GM23338 (cell line): Measurements from ENCODE around the gene CEP55. TPM values are rescaled to one million over a fixed set of nuclear protein-coding genes. Genes with fewer than 3 reads are reported as not detected.

Source experiments
- ATAC-seq: fragments of 200-7000 bp; cut with Tn5 transposase; 3 replicates; pipeline ENCODE4 v1.9.1; 2020
- DNase-seq: peaks from one replicate; pipeline ENCODE4 v3.0.0-alpha.2; 2015; ENCODE audit warnings: low spot score
- H2AFZ ChIP-seq: fragments of 200-600 bp; sonication (generic); 2 replicates; pipeline ENCODE4 v1.8.0; 2016; ENCODE audit warnings: antibody characterized with exemption, mild to moderate bottlenecking, moderate library complexity
- H3F3A ChIP-seq: fragments of 200-600 bp; sonication (generic); replicated peaks from 2 replicates; pipeline ENCODE4 v1.8.0; 2017; ENCODE audit warnings: antibody characterized with exemption, mixed run types, low read depth
- H3K27ac ChIP-seq: fragments of 200-600 bp; sonication (generic); 2 replicates; pipeline ENCODE4 v1.6.1; 2016; ENCODE audit warnings: low read depth
- H3K27me3 ChIP-seq: fragments of 200-600 bp; sonication (generic); 2 replicates; pipeline ENCODE4 v1.8.0; 2016; ENCODE audit warnings: mild to moderate bottlenecking, mixed run types, moderate library complexity; ENCODE audit not compliant: insufficient read depth
- H3K36me3 ChIP-seq: fragments of 200-600 bp; sonication (generic); 2 replicates; pipeline ENCODE4 v1.8.0; 2016; ENCODE audit warnings: mild to moderate bottlenecking; ENCODE audit not compliant: insufficient read depth
- H3K4me1 ChIP-seq: fragments of 200-600 bp; sonication (generic); 2 replicates; pipeline ENCODE4 v1.8.0; 2016; ENCODE audit warnings: mild to moderate bottlenecking, moderate library complexity; ENCODE audit not compliant: insufficient read depth
- H3K4me2 ChIP-seq: fragments of 200-600 bp; sonication (generic); 2 replicates; pipeline ENCODE4 v1.7.1; 2017; ENCODE audit warnings: mixed run types
- H3K4me3 ChIP-seq: fragments of 200-600 bp; sonication (generic); 2 replicates; pipeline ENCODE4 v1.6.1; 2016; ENCODE audit warnings: mixed run types
- H3K79me2 ChIP-seq: fragments of 200-600 bp; sonication (generic); replicated peaks from 2 replicates; pipeline ENCODE4 v1.8.0; 2017; ENCODE audit warnings: mild to moderate bottlenecking; ENCODE audit not compliant: insufficient read depth
- H3K9me2 ChIP-seq: fragments of 200-600 bp; sonication (generic); 2 replicates; pipeline ENCODE4 v1.8.0; 2017; ENCODE audit not compliant: insufficient read depth
- H4K20me1 ChIP-seq: fragments of 200-600 bp; sonication (generic); replicated peaks from 2 replicates; pipeline ENCODE4 v1.8.0; 2017; ENCODE audit warnings: mild to moderate bottlenecking; ENCODE audit not compliant: insufficient read depth
- H3K27ac Mint-ChIP-seq: 2 replicates; pipeline ENCODE4 v1.8.0; 2020; ENCODE audit warnings: inconsistent platforms, mild to moderate bottlenecking, moderate library complexity, mixed read lengths
- H3K27me3 Mint-ChIP-seq: 3 replicates; pipeline ENCODE4 v1.8.0; 2022; ENCODE audit warnings: low read depth, mild to moderate bottlenecking, moderate library complexity, mixed read lengths, inconsistent platforms; ENCODE audit not compliant: insufficient read depth, poor library complexity
- H3K36me3 Mint-ChIP-seq: 3 replicates; pipeline ENCODE4 v1.8.0; 2021; ENCODE audit warnings: low read depth, mild to moderate bottlenecking, inconsistent platforms, moderate library complexity, mixed read lengths
- H3K4me1 Mint-ChIP-seq: 3 replicates; pipeline ENCODE4 v1.8.0; 2020; ENCODE audit warnings: mild to moderate bottlenecking, inconsistent platforms, mixed read lengths
- H3K4me3 Mint-ChIP-seq: 3 replicates; pipeline ENCODE4 v1.8.0; 2021; ENCODE audit warnings: moderate library complexity, mild to moderate bottlenecking, inconsistent platforms, mixed read lengths
- H3K9me3 Mint-ChIP-seq: 3 replicates; pipeline ENCODE4 v1.8.0; 2020; ENCODE audit warnings: moderate library complexity, mild to moderate bottlenecking, inconsistent platforms, mixed read lengths
- CREB1 ChIP-seq: fragments of 250-450 bp; sonication (Bioruptor Pico); IDR thresholded peaks from 2 replicates; pipeline ENCODE4 v1.5.0; 2020; ENCODE audit warnings: low read depth, mild to moderate bottlenecking, moderate library complexity
- EZH2 ChIP-seq: fragments of 200-600 bp; sonication (generic); IDR thresholded peaks from one replicate; pipeline ENCODE4 v1.8.0; 2017; ENCODE audit warnings: antibody characterized with exemption, mild to moderate bottlenecking, low read depth; ENCODE audit not compliant: unreplicated experiment
- EZH2phosphoT487 ChIP-seq: fragments of 200-600 bp; sonication (generic); IDR thresholded peaks from one replicate; pipeline ENCODE4 v1.8.1; 2018; ENCODE audit warnings: antibody characterized with exemption; ENCODE audit not compliant: unreplicated experiment
- JUNB ChIP-seq: IDR thresholded peaks from one replicate; pipeline ENCODE4 v1.6.1; 2016; ENCODE audit warnings: antibody characterized with exemption; ENCODE audit not compliant: unreplicated experiment
- NANOG ChIP-seq: IDR thresholded peaks from 2 replicates; pipeline ENCODE4 v1.6.1; 2016; ENCODE audit warnings: antibody characterized with exemption, borderline replicate concordance
- POLR2AphosphoS5 ChIP-seq: IDR thresholded peaks from 2 replicates; pipeline ENCODE4 v1.6.1; 2016; ENCODE audit warnings: antibody characterized with exemption, low read depth
- STAT1 ChIP-seq: IDR thresholded peaks from one replicate; pipeline ENCODE4 v1.6.1; 2016; ENCODE audit warnings: antibody characterized with exemption; ENCODE audit not compliant: unreplicated experiment
- ZNF114 ChIP-seq: fragments of 250-450 bp; sonication (Bioruptor Pico); IDR thresholded peaks from 2 replicates; pipeline ENCODE4 v1.5.0; 2020; ENCODE audit warnings: mild to moderate bottlenecking, moderate library complexity
- ZNF331 ChIP-seq: fragments of 250-450 bp; sonication (Bioruptor Pico); IDR thresholded peaks from 2 replicates; pipeline ENCODE4 v1.5.0; 2020; ENCODE audit warnings: low read depth, mild to moderate bottlenecking, moderate library complexity
- polyA plus RNA-seq: library from polyadenylated mRNA; unstranded; fragments of >200 nt; fragmentation: Nextera tagmentation; extraction: Ambion mirVana; gene quantifications from 2 replicates; pipeline ENCODE4 v1.2.1, GENCODE V29; 2016
- total RNA-seq: library from RNA; depleted of rRNA; stranded (reverse); fragments of >200 nt; shearing (Covaris generic); gene quantifications from 2 replicates; pipeline ENCODE4 v1.2.3, GENCODE V29; 2014
- TF ChIP-seq, protein P1 (sequence below): IDR thresholded peaks from one replicate; pipeline ENCODE4 v1.6.1; 2018; ENCODE audit warnings: antibody characterized with exemption; ENCODE audit not compliant: unreplicated experiment
- TF ChIP-seq, protein P2 (sequence below): IDR thresholded peaks from 2 replicates; pipeline ENCODE4 v1.6.1; 2016; ENCODE audit warnings: antibody characterized with exemption

The CEP55 gene
- total and polyA plus RNA-seq, 2 experiments from 2014 or later, result 12.4 to 22.4 TPM

DNA sequence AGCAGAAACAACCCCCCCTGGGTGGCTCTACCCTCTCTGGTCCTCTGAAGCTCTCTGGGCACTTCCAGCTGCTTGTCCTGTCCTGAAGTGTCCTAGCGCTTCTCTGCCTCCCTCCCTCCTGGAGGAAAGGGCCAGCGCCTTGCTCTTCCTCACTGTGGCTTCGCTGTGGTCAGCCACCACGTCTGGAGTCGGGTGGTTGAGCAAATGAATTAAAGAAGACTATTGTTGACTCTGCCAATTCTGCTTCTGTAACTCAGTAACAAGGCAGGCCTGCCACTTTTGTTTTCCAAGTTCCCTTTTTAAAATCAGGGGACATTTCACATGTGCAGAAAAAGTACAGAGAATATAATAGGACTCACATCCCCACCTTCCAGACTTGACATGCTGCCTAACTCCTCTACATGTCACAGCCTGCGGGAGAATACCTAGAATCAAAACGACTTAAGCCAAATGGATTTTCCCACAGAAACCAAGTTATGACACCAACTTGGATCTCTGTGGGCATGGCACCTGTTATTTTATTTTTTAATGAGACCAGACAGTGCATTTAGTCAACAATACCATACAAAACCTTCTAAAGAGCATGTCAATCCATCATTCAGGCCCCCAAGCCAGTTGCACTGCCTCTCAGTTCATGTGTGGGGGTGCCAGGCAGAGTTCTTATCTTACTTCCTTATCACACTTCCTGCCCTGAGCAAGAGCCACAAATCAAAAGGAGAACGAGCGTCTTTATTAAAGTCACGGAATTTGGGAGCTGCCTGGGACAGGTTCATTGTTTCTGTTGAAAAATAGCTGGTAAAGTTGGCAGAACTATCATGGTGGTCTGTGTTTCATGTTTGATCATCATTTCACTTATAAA is 76.9 kb downstream of the CEP55 start:
- H2AFZ ChIP-seq, result no peak overlapping the region
- Mint-ChIP-seq H3K4me3 (no peak overlapping the region), H3K4me1 (peaks cover 2% of the 10 kb centered on the region; the same call in 2 of the 3 replicates), H3K36me3 (no peaks in the 10 kb centered on the region), H3K27me3 (peaks cover 22% of the 10 kb centered on the region), H3K27ac (no peak overlapping the region), H3K9me3 (no peaks in the 10 kb centered on the region)
- no peak for DNase-seq
- no peaks in the 10 kb centered on the region for H3K36me3 ChIP-seq
- no peaks in the 10 kb centered on the region for H3K9me2 ChIP-seq
- no peaks in the 10 kb centered on the region for H3F3A ChIP-seq
- H4K20me1 ChIP-seq, result no peaks in the 10 kb centered on the region
- no peaks in the 10 kb centered on the region for H3K79me2 ChIP-seq
- no peak overlapping the region for H3K27ac ChIP-seq
- H3K4me3 ChIP-seq, result no peak overlapping the region
- ATAC-seq, result no peak
- no peaks in the 10 kb centered on the region for H3K4me1 ChIP-seq
- no peak overlapping the region for H3K4me2 ChIP-seq
- peaks cover 46% of the 10 kb centered on the region for H3K27me3 ChIP-seq
- TF ChIP-seq ZNF114 (CRISPR knock-in tag) (no peak), JUNB (no peak), NANOG (no peak), POLR2AphosphoS5 (no peak), EZH2 (no peak), EZH2phosphoT487 (no peak), ZNF331 (CRISPR knock-in tag) (no peak), STAT1 (no peak)
- TF ChIP-seq, protein P1, sequence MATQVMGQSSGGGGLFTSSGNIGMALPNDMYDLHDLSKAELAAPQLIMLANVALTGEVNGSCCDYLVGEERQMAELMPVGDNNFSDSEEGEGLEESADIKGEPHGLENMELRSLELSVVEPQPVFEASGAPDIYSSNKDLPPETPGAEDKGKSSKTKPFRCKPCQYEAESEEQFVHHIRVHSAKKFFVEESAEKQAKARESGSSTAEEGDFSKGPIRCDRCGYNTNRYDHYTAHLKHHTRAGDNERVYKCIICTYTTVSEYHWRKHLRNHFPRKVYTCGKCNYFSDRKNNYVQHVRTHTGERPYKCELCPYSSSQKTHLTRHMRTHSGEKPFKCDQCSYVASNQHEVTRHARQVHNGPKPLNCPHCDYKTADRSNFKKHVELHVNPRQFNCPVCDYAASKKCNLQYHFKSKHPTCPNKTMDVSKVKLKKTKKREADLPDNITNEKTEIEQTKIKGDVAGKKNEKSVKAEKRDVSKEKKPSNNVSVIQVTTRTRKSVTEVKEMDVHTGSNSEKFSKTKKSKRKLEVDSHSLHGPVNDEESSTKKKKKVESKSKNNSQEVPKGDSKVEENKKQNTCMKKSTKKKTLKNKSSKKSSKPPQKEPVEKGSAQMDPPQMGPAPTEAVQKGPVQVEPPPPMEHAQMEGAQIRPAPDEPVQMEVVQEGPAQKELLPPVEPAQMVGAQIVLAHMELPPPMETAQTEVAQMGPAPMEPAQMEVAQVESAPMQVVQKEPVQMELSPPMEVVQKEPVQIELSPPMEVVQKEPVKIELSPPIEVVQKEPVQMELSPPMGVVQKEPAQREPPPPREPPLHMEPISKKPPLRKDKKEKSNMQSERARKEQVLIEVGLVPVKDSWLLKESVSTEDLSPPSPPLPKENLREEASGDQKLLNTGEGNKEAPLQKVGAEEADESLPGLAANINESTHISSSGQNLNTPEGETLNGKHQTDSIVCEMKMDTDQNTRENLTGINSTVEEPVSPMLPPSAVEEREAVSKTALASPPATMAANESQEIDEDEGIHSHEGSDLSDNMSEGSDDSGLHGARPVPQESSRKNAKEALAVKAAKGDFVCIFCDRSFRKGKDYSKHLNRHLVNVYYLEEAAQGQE, result no peak
- TF ChIP-seq, protein P2, sequence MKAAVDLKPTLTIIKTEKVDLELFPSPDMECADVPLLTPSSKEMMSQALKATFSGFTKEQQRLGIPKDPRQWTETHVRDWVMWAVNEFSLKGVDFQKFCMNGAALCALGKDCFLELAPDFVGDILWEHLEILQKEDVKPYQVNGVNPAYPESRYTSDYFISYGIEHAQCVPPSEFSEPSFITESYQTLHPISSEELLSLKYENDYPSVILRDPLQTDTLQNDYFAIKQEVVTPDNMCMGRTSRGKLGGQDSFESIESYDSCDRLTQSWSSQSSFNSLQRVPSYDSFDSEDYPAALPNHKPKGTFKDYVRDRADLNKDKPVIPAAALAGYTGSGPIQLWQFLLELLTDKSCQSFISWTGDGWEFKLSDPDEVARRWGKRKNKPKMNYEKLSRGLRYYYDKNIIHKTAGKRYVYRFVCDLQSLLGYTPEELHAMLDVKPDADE, result no peak

DNA sequence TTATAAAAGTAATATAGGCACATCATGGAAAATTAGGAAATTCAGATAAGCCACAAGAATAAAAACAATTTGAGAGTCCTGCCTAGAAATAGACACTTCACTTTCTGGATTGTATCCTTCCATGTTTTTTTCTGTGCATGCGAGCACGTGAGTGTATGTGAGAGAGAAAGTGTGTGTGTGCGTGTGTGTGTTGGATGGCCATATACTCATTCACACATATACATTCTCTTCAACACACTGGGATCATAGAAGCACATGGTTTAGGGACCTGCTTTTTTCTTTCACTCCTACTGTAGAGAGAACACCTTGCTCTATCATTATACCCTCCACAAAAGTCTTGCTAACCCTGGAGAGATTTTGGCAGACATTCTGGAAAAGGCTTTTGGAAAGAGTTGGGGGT is 77.5 kb downstream of the CEP55 start:
- ATAC-seq (no peak), DNase-seq (no peak)
- no peak overlapping the region for H2AFZ ChIP-seq
- no peaks in the 10 kb centered on the region for H3K79me2 ChIP-seq
- Mint-ChIP-seq H3K27ac (no peak overlapping the region), H3K36me3 (no peaks in the 10 kb centered on the region), H3K4me3 (no peak overlapping the region), H3K27me3 (peaks cover 16% of the 10 kb centered on the region), H3K4me1 (no peaks in the 10 kb centered on the region), H3K9me3 (no peaks in the 10 kb centered on the region)
- no peaks in the 10 kb centered on the region for H4K20me1 ChIP-seq
- no peaks in the 10 kb centered on the region for H3K4me1 ChIP-seq
- no peak overlapping the region for H3K4me3 ChIP-seq
- H3K9me2 ChIP-seq, result no peaks in the 10 kb centered on the region
- peaks cover 40% of the 10 kb centered on the region for H3K27me3 ChIP-seq
- H3K36me3 ChIP-seq, result no peaks in the 10 kb centered on the region
- no peak overlapping the region for H3K4me2 ChIP-seq
- H3F3A ChIP-seq, result no peaks in the 10 kb centered on the region
- no peak overlapping the region for H3K27ac ChIP-seq
- TF ChIP-seq STAT1, result no peak
- TF ChIP-seq ZNF114 (CRISPR knock-in tag), result no peak
- TF ChIP-seq, protein P2, result no peak
- TF ChIP-seq, protein P1, result no peak
- no peak for TF ChIP-seq NANOG
- no peak for TF ChIP-seq EZH2
- TF ChIP-seq EZH2phosphoT487, result no peak
- no peak for TF ChIP-seq CREB1 (CRISPR knock-in tag)
- TF ChIP-seq ZNF331 (CRISPR knock-in tag), result no peak
- TF ChIP-seq JUNB, result no peak
- TF ChIP-seq POLR2AphosphoS5, result no peak
